Tibial artery (tissue), 4 donors: ENCODE data around the gene SCN1A.

ENCODE experiments used
- DNase-seq, 2 donors: peaks; one replicate each; pipeline ENCODE4 v3.0.0-alpha.2; 2019
- H3K27ac ChIP-seq, 2 donors: fragments of 200-600 bp; sonication (generic) in 1 of 2; 1 replicate in 1 of 2; 2 replicates in 1 of 2; pipeline ENCODE4 v1.5.1; 2018 to 2019; ENCODE audit warnings: mild to moderate bottlenecking in 1 of 2
- H3K27me3 ChIP-seq, 2 donors: fragments of 200-600 bp; sonication (generic) in 1 of 2; one replicate each; pipeline versions ENCODE4 v1.5.1 to v1.6.0; 2016 to 2019
- H3K36me3 ChIP-seq, 3 donors: fragments of 200-600 bp; sonication (generic) in 2 of 3; one replicate each; pipeline ENCODE4 v1.5.1; 2016 to 2019; ENCODE audit warnings: mild to moderate bottlenecking in 2 of 3
- H3K4me1 ChIP-seq, 4 donors: fragments of 200-600 bp; sonication (generic) in 2 of 4; 1 replicate in 3 of 4; 2 replicates in 1 of 4; pipeline ENCODE4 v1.5.1; 2016 to 2019
- H3K4me3 ChIP-seq, 2 donors: fragments of 200-600 bp; sonication (generic) in 1 of 2; 1 replicate in 1 of 2; 2 replicates in 1 of 2; pipeline ENCODE4 v1.5.1; 2018 to 2019; ENCODE audit warnings: mild to moderate bottlenecking in 2 of 2
- H3K9me3 ChIP-seq, 3 donors: fragments of 200-600 bp; sonication (generic) in 1 of 3; one replicate each; pipeline ENCODE4 v1.5.1; 2016 to 2019
- CTCF ChIP-seq, 2 experiments: fragments of 200-600 bp in 1 of 2; fragments of 450-650 bp in 1 of 2; IDR thresholded peaks; one replicate each; pipeline ENCODE4 v1.5.1; 2017 to 2019; ENCODE audit warnings: antibody characterized with exemption in 2 of 2, mild to moderate bottlenecking in 1 of 2, moderate library complexity in 1 of 2
- intact Hi-C: fragments of 100-400 bp; cut with DNase I; formaldehyde crosslinking; loops from one replicate; pipeline ENCODE4 v1.15.0; 2023; ENCODE audit warnings: low total_unique reads

SCN1A gene

GRCh38 chr2:166092889-166093288 is 34.9 kb downstream of the SCN1A start:
- Histone ChIP-seq H3K4me3 (no peak overlapping the region), H3K4me1 (peaks cover 0 to 6% (median 0%) of the 10 kb centered on the region in 4 donors), H3K9me3 (no peaks in the 10 kb centered on the region), H3K27me3 (no peaks in the 10 kb centered on the region), H3K36me3 (no peaks in the 10 kb centered on the region), H3K27ac (no peak overlapping the region)
- TF ChIP-seq CTCF (IDR thresholded peaks at IDR 0.05), result no peak
- DNase-seq, result no peak
- intact Hi-C loops, result no loop called here

- no peaks in the 10 kb centered on the region for H3K9me3 ChIP-seq
- no peak for DNase-seq
- intact Hi-C loops, result no loop called here
- H3K4me1 ChIP-seq, result peaks cover 0 to 6% (median 0%) of the 10 kb centered on the region in 4 donors
- H3K27me3 ChIP-seq, result no peaks in the 10 kb centered on the region
- H3K27ac ChIP-seq, result no peak overlapping the region
- H3K36me3 ChIP-seq, result no peaks in the 10 kb centered on the region
- no peak for TF ChIP-seq CTCF (IDR thresholded peaks at IDR 0.05)
- H3K4me3 ChIP-seq, result no peak overlapping the region
Observed at GRCh38 chr2:166091439-166091838, 36.4 kb downstream of the SCN1A start.

- DNase-seq, result no peak
- peaks cover 0 to 6% (median 0%) of the 10 kb centered on the region in 4 donors for H3K4me1 ChIP-seq
- H3K36me3 ChIP-seq, result no peaks in the 10 kb centered on the region
- no peak for TF ChIP-seq CTCF (IDR thresholded peaks at IDR 0.05)
- H3K27me3 ChIP-seq, result no peaks in the 10 kb centered on the region
- no peak overlapping the region for H3K27ac ChIP-seq
- no peaks in the 10 kb centered on the region for H3K9me3 ChIP-seq
- intact Hi-C loops, result no loop called here
- no peak overlapping the region for H3K4me3 ChIP-seq
Observed at GRCh38 chr2:166090908-166091307, 36.9 kb downstream of the SCN1A start.

- no peak for TF ChIP-seq CTCF (IDR thresholded peaks at IDR 0.05)
- Histone ChIP-seq H3K27ac (no peak overlapping the region), H3K27me3 (no peaks in the 10 kb centered on the region), H3K4me3 (no peak overlapping the region), H3K36me3 (no peaks in the 10 kb centered on the region), H3K4me1 (peaks cover 0 to 6% (median 0%) of the 10 kb centered on the region in 4 donors), H3K9me3 (no peaks in the 10 kb centered on the region)
- intact Hi-C loops, result no loop called here
- DNase-seq, result no peak
Observed at GRCh38 chr2:166090346-166090745, 37.5 kb downstream of the SCN1A start.

GRCh38 chr2:166088634-166089033 is 39.2 kb downstream of the SCN1A start:
- Histone ChIP-seq H3K9me3 (no peaks in the 10 kb centered on the region), H3K36me3 (no peaks in the 10 kb centered on the region), H3K4me1 (no peaks in the 10 kb centered on the region), H3K4me3 (no peak overlapping the region), H3K27ac (no peak overlapping the region), H3K27me3 (no peaks in the 10 kb centered on the region)
- intact Hi-C loops, result no loop called here
- TF ChIP-seq CTCF (IDR thresholded peaks at IDR 0.05), result no peak
- DNase-seq, result no peak

- intact Hi-C loops, result no loop called here
- Histone ChIP-seq H3K36me3 (no peaks in the 10 kb centered on the region), H3K4me3 (no peak overlapping the region), H3K4me1 (no peaks in the 10 kb centered on the region), H3K9me3 (no peaks in the 10 kb centered on the region), H3K27ac (no peak overlapping the region), H3K27me3 (no peaks in the 10 kb centered on the region)
- no peak for TF ChIP-seq CTCF (IDR thresholded peaks at IDR 0.05)
- no peak for DNase-seq
Observed at GRCh38 chr2:166084301-166084700, 43.5 kb downstream of the SCN1A start.
